ENCODE results near the gene GPR15LG. TPM values are rescaled to one million over a fixed set of nuclear protein-coding genes. Genes with fewer than 3 reads are reported as not detected.

Gene GPR15LG
- total RNA-seq, 2 donors from 2014 or later = not detected

DNA sequence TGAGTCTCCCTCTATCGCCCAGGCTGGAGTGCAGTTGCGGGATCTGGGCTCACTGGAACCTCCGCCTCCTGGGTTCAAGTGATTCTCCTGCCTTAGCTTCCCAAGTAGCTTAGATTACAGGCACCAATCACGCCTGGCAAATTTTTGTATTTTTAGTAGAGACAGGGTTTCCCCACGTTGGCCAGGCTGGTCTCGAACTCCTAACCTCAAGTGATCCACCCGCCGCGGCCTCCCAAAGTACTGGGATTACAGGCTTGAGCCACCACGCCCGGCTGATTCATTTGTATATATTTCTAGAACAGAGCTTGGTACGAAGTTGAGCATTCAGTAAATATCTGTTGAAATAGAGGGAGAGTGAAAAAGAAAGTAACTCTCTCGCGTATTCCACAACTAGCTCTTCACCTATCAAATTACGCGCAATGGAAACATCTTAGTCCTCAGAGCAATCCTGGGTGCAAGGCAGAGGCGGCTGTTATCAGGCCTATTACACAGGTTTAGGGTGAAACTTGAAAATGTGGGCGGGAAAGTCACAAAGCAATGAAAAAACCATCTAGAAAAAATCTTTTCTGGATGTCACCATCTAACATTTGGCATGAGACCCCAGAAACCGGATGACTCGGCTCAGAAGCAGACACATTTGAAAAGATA lies 35.0 kb upstream of the GPR15LG start:
- Histone ChIP-seq H3K36me3 (replicated peaks in 1 of 2; ENCODE audit: insufficient read depth in 1 of 2, low read depth in 2 of 2) (peaks cover 0 to 7% of the 10 kb centered on the region in 2 donors), H3K4me3 (peak overlapping the region in 1 of 2 donors; percentile 34), H3K27ac (peak overlapping the region; percentile 7 to 99 (median 96)), H3K27me3 (peaks cover 0 to 5% of the 10 kb centered on the region in 2 donors), H3K9me3 (no peaks in the 10 kb centered on the region), H3K4me1 (peaks cover 20% of the 10 kb centered on the region)
- DNase-seq = peak in 3 of 4 donors; percentile 6 to 21 (median 7)
- no peak for ATAC-seq
- TF ChIP-seq POLR2A (IDR thresholded peaks at IDR 0.05) = no peak
- no peak for TF ChIP-seq CTCF (IDR thresholded peaks at IDR 0.05)
- WGBS, 2 donors = 74 to 75% methylated on average over 20 of the region's 20 CpGs
- intact Hi-C loops (cut with DNase I) = no loop called here

GRCh38 chr10:84139126-84140035 lies 34.2 kb upstream of the GPR15LG start, which contains the start of gene GHITM:
Gene GHITM (plus strand): TSS chr10:84139509. CDS start chr10:84141501, 1,992 bp downstream.
- H3K9me3 ChIP-seq = no peaks in the 10 kb centered on the region
- peak within 1 kb of the TSS; percentile 80 to 85 for H3K4me3 ChIP-seq
- H3K27ac ChIP-seq = peak within 1 kb of the TSS; percentile 88 to 99 (median 96)
- ATAC-seq = peak; percentile 99
- peaks cover 0 to 5% of the 10 kb centered on the region in 2 donors for H3K27me3 ChIP-seq
- intact Hi-C loops (cut with DNase I) = no loop called here
- DNase-seq = peak; percentile 99 to 100 (median 99)
- WGBS, 2 donors = 1% methylated on average over 19 to 61 of the region's 61 CpGs
- peaks cover 20% of the 10 kb centered on the region for H3K4me1 ChIP-seq
- H3K36me3 ChIP-seq (replicated peaks in 1 of 2; ENCODE audit: insufficient read depth in 1 of 2, low read depth in 2 of 2) = peaks cover 0 to 13% of the 10 kb centered on the region in 2 donors
- TF ChIP-seq CTCF (IDR thresholded peaks at IDR 0.05) = peak in 6 of 7 experiments; percentile 27 to 69 (median 60)
- TF ChIP-seq POLR2A (IDR thresholded peaks at IDR 0.05) = peak; percentile 79 to 95 (median 94)

- peaks cover 0 to 5% of the 10 kb centered on the region in 2 donors for H3K27me3 ChIP-seq
- peaks cover 20% of the 10 kb centered on the region for H3K4me1 ChIP-seq
- intact Hi-C loops (cut with DNase I) = no loop called here
- H3K9me3 ChIP-seq = no peaks in the 10 kb centered on the region
- peak; percentile 8 to 15 (median 14) for DNase-seq
- TF ChIP-seq CTCF (IDR thresholded peaks at IDR 0.05) (no peak), POLR2A (IDR thresholded peaks at IDR 0.05) (no peak)
- ATAC-seq = no peak
- peaks cover 0 to 20% of the 10 kb centered on the region in 2 donors for H3K36me3 ChIP-seq (replicated peaks in 1 of 2; ENCODE audit: insufficient read depth in 1 of 2, low read depth in 2 of 2)
- WGBS, 2 donors = 4 to 5% methylated on average over 12 of the region's 12 CpGs
- peak overlapping the region; percentile 80 to 85 for H3K4me3 ChIP-seq
- peak overlapping the region; percentile 88 to 99 (median 96) for H3K27ac ChIP-seq
Measured at GRCh38 chr10:84140036-84140379, 33.6 kb upstream of the GPR15LG start.

DNA sequence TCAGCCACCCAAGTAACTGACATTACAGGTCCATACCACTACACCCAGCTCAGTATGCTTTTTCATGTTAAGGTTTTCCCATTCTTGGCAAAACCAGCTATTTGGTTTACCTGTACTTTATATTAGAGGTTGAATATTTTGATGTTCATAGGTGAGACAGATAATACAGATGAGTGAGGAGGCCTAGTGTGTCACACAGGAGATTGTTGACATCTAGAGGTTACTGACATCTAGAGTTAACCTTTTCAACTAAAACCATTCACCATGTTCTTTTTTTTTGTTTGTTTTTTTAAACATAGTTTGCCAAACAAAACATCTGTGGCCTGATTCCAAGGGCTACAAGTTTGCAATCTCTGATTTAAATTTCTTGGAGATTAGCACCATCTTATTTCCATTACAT lies 26.3 kb upstream of the GPR15LG start:
- DNase-seq = no peak
- H3K4me3 ChIP-seq = no peak overlapping the region
- intact Hi-C loops (cut with DNase I) = no loop called here
- ATAC-seq = no peak
- no peaks in the 10 kb centered on the region for H3K27me3 ChIP-seq
- H3K4me1 ChIP-seq = no peaks in the 10 kb centered on the region
- H3K36me3 ChIP-seq (replicated peaks in 1 of 2; ENCODE audit: insufficient read depth in 1 of 2, low read depth in 2 of 2) = peaks cover 6 to 59% of the 10 kb centered on the region in 2 donors
- no peak overlapping the region for H3K27ac ChIP-seq
- H3K9me3 ChIP-seq = no peaks in the 10 kb centered on the region
- no peak for TF ChIP-seq CTCF (IDR thresholded peaks at IDR 0.05)
- no peak for TF ChIP-seq POLR2A (IDR thresholded peaks at IDR 0.05)

Data from body of pancreas (tissue), 4 donors.